Limb (tissue), 2 donors: ENCODE data around the gene CKS1B.
"Not testable (repeated sequence)": the region's sequence is repeated elsewhere in the genome, so short reads cannot be mapped to it uniquely, and the experiment has no call there.

Source experiments
- DNase-seq, 2 donors: peaks; one replicate each; pipeline ENCODE4 v3.0.0-alpha.2; 2016; ENCODE audit errors: extremely low spot score in 2 of 2

The CKS1B gene

GRCh38 chr1:154983776-154984466, 9.4 kb downstream of the CKS1B start:
- DNase-seq: no peak

- not testable (repeated sequence) for DNase-seq
Measured at GRCh38 chr1:154986736-154987135, 12.3 kb downstream of the CKS1B start.

- DNase-seq: no peak
Measured at GRCh38 chr1:154987326-154987725, 12.8 kb downstream of the CKS1B start.

DNA sequence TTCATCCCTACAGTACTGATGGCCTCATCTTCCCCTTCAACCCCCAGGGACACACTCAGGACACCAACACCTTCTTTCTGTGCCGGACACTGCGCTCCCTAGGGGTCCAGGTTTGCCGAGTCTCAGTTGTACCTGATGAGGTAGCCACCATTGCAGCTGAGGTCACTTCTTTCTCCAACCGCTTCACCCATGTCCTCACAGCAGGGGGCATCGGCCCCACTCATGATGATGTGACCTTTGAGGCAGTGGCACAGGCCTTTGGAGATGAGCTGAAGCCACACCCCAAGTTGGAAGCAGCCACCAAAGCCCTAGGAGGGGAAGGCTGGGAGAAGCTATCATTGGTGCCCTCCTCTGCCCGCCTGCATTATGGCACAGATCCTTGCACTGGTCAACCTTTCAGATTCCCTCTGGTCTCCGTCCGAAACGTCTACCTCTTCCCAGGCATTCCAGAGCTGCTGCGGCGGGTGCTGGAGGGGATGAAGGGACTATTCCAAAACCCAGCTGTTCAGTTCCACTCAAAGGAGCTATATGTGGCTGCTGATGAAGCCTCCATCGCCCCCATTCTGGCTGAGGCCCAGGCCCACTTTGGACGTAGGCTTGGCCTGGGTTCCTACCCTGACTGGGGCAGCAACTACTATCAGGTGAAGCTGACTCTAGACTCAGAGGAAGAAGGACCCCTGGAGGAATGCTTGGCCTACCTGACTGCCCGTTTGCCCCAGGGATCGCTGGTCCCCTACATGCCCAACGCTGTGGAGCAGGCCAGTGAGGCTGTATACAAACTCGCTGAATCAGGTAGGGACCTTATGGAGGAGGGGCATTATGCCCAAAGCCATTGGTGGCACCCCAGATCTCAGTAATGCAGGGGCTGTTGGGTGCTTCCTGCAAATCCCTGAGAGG, 13.8 kb downstream of the CKS1B start:
- DNase-seq: no peak

DNA sequence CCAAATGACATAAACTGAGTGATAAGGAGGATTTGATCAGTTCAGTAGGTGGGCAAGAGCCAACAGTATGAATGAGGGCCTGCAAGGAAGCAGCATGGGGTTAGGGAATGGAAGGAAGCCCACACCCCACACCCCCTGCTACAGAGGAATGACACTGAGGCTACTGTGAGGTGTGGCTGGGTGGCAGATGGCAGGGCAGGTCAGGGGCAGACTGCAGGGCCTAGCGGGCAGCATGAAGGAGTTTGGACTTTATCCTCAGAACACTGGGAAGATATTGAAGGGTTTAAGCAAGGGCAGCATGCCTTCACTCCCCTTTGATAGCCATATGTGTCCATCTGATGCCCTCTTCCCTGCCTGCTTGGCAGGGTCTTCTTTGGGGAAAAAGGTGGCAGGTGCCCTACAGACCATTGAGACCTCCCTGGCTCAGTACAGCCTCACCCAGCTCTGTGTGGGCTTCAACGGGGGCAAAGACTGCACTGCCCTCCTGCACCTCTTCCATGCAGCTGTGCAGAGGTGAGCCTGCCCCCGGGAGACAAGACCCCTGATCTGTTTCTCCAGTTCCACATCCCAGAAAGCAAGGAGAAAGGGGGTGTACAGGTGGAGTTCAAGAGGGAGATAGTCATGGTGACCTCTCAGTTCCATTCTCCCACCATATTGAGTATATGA, 14.8 kb downstream of the CKS1B start:
- DNase-seq: no peak

DNA sequence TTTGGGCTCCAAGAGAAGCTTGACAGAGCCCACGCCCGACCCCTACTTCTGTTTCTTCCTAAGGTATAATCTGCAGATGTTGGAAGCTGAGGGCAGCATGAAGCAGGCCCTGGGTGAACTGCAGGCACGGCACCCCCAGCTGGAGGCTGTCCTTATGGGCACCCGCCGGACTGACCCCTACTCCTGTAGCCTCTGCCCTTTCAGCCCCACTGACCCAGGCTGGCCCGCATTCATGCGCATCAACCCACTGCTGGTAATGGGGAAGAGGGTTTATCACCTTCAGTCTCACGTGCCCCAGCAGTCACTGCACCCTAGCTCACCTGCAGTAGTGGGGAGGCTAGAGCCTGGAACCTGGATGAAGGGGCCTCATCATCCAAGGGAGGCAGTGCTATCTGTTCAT, 15.8 kb downstream of the CKS1B start:
- no peak for DNase-seq

GRCh38 chr1:154992721-154993571, 18.5 kb downstream of the CKS1B start:
- DNase-seq: no peak

DNA sequence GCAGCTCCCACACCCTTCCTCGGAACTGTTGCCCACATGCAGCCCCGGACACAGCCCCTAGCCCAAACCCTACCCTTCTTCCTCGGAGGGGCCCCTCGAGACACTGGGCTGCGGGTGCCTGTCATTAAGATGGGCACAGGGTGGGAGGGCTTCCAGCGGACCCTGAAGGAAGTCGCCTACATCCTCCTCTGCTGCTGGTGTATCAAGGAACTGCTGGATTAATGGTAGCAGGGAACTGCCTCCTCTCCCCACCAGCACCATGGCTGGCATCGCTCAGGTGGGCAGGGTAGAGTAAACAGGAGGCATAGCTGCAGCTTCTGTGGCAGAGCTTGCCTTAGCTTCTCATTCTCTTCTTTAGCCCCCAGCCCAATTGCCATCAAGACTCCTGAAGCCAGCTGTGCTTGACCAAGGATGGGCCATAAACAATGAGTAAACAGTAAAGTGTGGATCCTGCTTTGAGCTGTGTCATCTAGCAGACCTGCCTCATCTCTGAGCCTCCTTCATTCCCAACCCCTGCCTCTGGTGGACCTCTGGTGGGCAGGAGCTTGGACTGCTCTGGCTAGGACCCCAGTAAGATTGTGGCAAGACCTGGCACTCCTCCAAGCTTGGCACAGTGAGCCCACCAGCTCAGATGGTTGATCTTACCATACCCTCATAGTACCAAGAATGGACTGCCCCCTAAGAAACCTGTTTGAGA, 19.2 kb downstream of the CKS1B start, which contains the start of gene LENEP:
Gene LENEP (plus strand): TSS at position 15 of the 697 bp plus-strand sequence. CDS start 22 bp downstream, at position 37.
- no peak for DNase-seq

- no peak for DNase-seq
Measured at GRCh38 chr1:154994269-154994587, 19.7 kb downstream of the CKS1B start.

GRCh38 chr1:154994591-154994990, 20.1 kb downstream of the CKS1B start:
- DNase-seq: no peak

GRCh38 chr1:154995301-154995983, 21.0 kb downstream of the CKS1B start:
- DNase-seq: not testable (repeated sequence)

GRCh38 chr1:154996966-154997701, 22.7 kb downstream of the CKS1B start:
- no peak for DNase-seq

DNA sequence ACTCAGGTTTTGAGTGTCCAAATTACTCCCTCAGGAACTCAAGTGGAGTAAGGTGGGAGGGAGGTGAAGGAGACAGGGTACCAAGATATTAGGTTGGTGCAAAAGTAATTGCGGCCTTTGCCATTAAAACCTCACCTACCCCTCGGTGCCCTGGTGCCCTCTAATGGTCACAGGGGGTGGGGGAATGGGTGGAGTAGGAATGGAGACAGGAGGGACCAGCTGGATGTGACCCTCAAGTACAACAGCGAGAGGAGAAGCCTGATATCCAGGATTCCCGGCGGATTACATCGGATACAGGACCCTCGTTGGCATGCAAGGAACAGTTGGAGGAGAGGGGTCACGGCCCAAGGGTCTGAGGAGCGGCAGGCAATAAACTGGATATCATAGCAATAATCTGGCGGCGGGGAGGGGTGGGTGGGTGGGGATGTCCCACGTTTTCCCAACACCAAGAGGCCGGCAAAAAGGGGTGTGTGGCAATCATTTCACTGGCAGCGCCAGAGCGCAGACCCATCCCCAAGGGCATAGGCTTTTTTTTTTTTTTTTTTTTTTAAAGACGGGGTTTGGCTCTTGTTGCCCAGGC, 23.8 kb downstream of the CKS1B start:
- DNase-seq: no peak

GRCh38 chr1:154998818-154999570, 24.5 kb downstream of the CKS1B start:
- DNase-seq: peak; percentile 81 to 87

- DNase-seq: peak; percentile 39 to 73
Measured at GRCh38 chr1:154999571-155000410, 25.3 kb downstream of the CKS1B start.

DNA sequence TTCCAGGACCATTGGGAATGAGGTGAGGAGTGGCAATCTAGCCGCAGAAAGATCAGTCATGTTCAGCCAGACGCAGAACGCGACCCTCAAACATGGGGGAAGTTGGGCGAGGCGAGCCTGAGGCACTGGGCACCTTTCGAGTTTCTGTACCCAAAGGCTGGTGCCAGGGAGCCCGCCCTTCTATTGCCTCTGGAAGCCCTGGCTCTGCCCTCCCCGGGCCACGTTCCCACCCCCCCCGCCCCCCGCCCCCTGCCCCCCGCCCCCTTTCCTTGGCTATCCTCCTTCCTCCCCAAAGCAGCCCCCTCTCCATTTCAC, 25.9 kb downstream of the CKS1B start:
- peak in 1 of 2 donors; percentile 31 for DNase-seq

GRCh38 chr1:155000726-155001424, 26.4 kb downstream of the CKS1B start:
- peak; percentile 87 to 93 for DNase-seq
